Measurements from ENCODE around the gene ANKRD2. TPM values are rescaled to one million over a fixed set of nuclear protein-coding genes. Genes with fewer than 3 reads are reported as not detected.
"Not testable (repeated sequence)": the region's sequence is repeated elsewhere in the genome, so short reads cannot be mapped to it uniquely, and the experiment has no call there.

ANKRD2 gene
- total RNA-seq, 1 experiment from 2014 or later: not detected

DNA sequence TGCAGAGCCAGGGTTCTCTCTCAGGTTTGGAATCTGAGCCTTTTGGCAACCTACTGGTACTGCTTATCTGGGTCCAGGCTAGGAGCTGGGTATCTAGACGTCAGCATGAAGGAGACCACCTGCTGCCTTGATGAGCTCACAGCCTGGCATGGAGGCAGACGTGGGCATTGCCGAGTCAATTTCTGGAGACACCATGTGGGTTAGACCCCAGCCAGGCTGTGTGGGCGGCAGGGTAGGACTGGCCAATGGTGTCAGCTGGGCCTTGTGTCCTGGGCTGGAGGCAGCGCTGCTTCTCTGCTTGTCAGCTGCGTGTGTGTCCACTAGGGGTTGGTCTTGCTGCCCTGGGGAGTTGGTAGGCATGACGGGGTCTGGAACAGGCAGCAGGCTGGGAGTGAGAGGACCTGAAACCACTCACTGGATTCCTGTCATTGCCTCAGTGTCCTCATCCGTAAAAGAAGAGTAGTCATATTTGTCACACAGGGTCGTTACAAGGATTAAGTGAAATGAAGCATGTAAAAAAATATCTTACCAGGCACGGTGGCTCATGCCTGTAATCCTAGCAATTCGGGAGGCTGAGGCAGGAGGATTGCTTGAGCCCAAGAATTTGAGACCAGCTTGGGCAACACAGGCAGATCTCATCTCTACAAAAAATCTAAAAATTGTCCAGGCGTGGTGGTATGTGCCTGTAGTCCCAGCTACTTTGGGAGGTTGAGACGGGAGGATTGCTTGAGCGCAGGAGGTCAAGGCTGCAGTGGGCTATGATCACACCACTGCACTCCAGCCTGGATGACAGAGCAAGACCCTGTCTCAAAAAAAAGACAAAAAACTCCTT, 31.7 kb upstream of the ANKRD2 start:
- Histone ChIP-seq H3K36me3 (no peaks in the 10 kb centered on the region), H3K9me3 (no peaks in the 10 kb centered on the region), H3K27me3 (no peaks in the 10 kb centered on the region), H3K4me3 (no peak overlapping the region)
- DNase-seq: peak; percentile 94

DNA sequence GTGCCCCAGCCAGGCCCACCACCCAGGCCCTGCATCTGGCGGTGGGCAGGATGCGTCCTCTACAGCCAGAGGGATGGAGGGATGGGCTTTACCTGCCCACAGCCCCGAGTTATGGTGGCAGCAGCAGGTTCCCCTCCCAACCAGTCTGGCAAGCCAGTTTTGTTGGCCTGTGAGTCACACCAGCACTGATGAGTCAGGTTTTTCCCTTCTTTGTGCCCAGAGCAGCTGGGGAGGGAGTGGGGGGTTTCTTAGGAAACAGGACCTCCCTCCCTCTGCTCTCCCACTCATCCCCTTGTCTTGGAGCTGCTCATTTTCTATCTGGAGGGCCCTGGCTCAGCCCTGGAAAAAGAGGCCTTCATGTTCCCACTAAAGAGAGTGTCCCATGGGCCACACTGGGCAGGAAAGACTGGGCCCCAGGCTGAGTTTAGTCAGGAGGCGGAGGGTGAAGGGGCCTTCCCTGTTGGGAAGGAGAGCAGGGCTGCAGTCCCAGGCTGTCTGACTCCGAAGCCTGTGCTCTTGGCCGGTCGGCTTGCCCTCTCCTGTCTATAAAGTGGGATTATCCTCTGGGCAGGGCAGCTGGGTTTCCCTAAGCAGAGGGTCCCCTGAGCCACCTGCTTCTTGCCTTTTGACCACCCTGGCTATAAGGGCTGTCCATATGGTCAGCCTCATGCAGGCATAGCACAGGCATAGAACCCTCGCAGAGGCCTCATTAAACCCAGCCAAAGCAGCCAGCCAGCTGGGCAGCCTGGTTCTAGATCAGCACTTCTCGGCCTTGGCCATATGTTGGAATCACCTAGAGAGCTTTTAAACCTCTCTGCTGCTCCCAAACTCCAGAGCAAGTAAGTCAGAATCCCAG, 30.2 kb upstream of the ANKRD2 start:
- H3K36me3 ChIP-seq: no peaks in the 10 kb centered on the region
- H3K27me3 ChIP-seq: no peaks in the 10 kb centered on the region
- no peaks in the 10 kb centered on the region for H3K9me3 ChIP-seq
- H3K4me3 ChIP-seq: peak overlapping the region; percentile 19; the same call in 1 of the 2 replicates
- DNase-seq: peak; percentile 91

DNA sequence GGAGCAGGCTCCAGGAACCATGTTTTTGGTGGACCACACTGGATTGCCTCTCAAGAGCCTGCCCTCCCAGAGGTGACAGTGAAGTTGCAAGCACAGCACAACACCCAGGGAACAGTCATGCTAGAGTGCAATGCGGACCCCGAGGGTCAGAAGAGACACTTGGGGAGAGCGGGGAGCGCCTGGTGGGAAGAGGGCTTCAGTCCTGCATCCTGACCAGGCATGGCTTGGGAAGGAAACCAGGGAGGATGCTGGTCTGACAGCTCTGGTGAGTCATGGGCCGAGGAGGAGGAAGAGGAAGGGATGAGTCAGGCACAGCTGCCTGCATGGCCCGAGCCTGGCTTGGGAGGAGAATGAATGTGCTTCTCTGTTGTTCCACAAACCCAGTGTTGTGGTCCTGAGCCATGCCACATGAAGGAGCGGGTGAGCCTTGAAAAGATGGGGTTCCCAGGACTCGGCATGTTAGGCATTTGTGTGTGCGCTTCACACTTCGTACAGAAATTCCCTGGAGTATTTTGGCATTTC, 29.5 kb upstream of the ANKRD2 start:
- no peaks in the 10 kb centered on the region for H3K36me3 ChIP-seq
- peak; percentile 97 for DNase-seq
- H3K27me3 ChIP-seq: no peaks in the 10 kb centered on the region
- H3K4me3 ChIP-seq: no peak overlapping the region
- no peaks in the 10 kb centered on the region for H3K9me3 ChIP-seq

DNA sequence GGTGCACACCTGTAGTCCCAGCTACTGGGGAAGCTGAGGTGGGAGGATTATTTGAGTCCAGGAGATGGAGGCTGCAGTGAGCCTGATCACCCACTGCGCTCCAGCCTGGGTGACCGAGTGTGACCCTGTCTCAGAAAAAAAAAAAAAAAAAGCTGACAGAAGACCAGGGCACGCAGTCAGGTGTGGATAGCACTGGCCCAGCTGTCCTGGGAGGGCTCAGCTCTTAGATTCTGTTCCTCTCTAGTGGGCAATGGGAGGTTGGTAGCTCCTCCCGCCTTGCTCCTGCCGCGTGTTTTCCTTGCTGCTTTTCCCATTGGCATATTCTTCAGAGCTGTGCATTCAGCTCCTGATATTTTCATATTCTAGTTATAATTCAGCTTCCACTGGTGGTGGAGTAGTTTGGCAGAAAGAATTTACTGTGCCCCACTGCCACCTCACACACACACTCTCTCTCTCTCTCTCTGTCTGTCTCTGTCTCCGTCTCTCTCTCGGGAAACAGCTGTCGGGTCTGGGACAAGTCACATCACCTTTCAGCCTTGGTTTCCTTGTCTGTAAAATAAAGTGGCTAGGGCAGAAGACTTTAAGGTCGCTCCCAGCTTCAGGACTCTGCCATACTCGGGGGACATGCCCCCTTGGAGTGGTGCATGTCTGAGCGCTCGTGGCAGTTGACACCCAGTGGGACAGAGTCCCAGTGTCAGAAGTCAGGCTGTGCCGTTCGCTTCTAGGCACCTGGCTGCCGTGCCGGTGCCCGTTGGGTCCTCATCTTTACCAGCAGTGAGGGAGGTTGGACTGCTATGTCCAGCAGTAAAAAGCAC, 25.9 kb upstream of the ANKRD2 start:
- no peak for DNase-seq
- Histone ChIP-seq H3K36me3 (no peaks in the 10 kb centered on the region), H3K9me3 (no peaks in the 10 kb centered on the region), H3K27me3 (no peaks in the 10 kb centered on the region), H3K4me3 (no peak overlapping the region)

DNA sequence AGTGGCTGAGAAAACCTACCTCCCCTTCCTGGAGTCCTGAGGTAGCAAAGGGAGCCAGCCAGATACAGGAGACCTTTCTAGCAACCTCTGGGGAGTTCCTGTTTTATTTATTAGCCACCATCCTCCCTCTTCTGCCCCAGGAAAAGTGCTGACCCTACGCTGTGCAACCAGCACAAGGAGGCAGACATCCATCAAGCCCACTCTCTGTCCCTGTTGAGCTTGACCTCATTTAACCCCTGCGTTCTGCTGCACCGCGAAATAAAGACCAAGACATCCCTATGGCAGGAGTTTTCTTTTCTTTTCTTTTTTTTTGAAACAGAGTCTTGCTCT, 25.3 kb upstream of the ANKRD2 start:
- Histone ChIP-seq H3K36me3 (no peaks in the 10 kb centered on the region), H3K27me3 (no peaks in the 10 kb centered on the region), H3K9me3 (no peaks in the 10 kb centered on the region), H3K4me3 (no peak overlapping the region)
- DNase-seq: no peak

DNA sequence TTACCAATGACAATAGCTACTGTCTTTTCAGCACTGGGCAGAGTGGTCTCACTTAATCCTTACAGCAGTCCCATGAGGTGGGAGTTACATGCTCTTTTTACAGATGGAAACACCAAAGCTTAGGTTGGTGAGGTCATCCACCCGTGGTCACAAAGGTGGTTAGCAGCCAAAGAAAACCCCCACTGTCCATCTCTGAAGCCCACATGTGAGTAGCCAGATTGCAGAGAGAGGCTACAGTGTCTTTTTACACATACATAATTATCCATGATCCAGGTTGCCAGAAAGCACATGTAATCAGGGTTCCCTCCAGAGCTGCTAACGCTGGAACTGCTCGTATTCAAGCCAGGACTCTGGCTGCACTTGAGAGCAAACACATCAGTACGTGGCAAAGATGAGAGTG, 24.6 kb upstream of the ANKRD2 start:
- Histone ChIP-seq H3K36me3 (no peaks in the 10 kb centered on the region), H3K9me3 (no peaks in the 10 kb centered on the region), H3K4me3 (no peak overlapping the region), H3K27me3 (no peaks in the 10 kb centered on the region)
- no peak for DNase-seq

DNA sequence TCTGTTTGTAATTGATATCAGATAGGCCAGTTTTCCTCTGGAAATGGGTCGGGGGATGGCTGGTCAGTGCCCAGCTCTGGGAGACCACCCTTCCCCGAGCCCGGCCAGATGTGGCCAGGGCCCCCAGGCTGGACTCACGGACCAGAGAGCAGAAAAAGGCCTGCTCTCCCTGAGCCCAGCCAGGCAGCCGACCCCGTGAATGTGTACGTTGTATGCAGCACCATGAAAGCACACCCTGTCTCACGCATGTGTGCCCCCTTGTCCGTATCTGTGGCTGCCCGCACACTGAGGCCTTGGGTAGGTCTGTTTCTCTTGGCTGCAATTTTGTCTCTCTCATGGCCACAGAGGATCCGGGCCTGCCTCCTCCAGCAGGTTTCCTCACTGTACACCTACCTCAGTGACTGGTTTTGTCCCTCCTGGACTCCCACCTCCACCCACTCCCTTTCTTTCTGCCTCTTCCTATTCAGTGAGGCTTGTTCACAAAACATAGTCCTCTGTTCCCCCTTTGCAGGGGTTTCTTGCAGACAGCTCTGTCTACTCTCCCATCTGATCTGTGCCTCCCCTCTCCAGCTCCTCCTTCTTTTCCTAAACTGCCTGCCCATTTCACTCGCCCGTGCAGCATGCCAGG, 23.6 kb upstream of the ANKRD2 start:
- no peaks in the 10 kb centered on the region for H3K27me3 ChIP-seq
- no peaks in the 10 kb centered on the region for H3K36me3 ChIP-seq
- DNase-seq: no peak
- no peak overlapping the region for H3K4me3 ChIP-seq
- no peaks in the 10 kb centered on the region for H3K9me3 ChIP-seq

DNA sequence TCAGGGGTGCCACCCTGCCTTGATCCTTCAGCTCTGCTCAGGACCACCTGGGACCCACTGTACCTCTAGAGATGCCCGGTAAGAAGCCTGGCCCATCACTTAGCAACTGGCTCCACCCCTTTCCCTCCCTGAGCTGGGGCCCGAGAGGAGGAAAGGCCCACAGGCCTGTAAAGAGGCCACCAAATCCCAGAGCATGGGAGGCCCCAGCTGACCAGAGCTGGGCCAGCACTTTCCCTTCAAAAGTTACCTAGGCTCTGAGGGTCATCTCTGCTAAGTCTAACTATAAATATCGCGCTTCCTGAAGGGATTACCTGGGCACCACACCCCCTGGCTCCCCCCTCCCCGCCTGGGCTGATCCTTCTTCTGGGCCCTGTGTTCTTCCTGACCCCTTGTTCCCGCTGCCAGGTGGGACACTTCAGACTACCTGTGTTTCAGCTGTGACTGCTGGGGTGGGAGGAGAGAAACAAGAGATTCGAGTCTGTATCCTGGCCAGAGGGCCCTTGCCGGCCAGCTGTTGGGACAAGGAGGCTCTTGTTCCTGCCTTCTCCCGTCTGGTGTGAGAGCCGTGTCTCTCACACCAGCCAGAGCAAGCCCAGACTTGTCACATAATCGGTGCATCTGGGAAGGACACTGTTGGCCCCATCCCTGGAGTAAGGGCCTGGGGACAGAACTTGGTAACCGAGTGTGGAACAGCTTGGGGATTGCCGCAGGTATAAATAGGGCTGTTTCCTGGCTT, 22.8 kb upstream of the ANKRD2 start:
- Histone ChIP-seq H3K36me3 (no peaks in the 10 kb centered on the region), H3K9me3 (no peaks in the 10 kb centered on the region), H3K27me3 (no peaks in the 10 kb centered on the region), H3K4me3 (no peak overlapping the region)
- no peak for DNase-seq

DNA sequence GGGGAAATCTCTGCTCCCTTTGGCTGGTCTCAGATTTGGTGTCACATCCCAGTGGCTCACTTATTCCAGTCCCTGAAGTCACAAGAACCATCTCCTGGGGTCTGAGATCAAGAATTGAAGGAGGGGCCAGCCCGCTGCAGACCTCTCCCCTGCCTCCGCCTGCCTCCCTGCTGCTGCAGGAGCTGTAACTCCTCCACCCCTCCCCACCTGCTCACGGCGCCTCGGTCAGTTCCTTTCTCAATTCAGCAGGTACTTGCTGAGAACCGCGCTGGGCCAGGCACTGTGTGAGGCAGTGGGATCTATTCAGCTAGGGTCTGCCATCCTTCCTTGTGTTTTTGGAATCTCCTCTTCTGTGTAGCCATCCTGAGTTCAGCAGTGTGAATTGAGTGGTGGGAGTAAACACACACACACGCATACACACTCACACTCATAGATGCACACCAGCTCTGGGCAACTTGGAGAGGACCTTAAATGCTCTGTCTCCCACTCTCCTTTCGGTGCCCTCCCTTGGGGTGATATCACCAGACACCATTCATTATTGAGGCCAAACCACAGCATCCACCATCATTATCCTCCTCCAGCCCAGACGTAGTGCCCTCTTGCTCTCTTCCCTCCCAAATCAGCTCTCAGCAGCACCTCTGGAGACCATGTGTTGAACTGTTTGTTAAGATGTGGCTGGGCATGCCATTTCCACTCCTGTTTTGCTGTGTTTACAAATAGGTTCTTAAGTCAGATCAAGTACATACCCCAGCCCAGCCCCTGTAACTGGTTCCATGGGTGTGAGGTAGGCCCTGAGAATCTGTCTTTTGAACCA, 22.0 kb upstream of the ANKRD2 start:
- no peaks in the 10 kb centered on the region for H3K36me3 ChIP-seq
- H3K9me3 ChIP-seq: no peaks in the 10 kb centered on the region
- no peak overlapping the region for H3K4me3 ChIP-seq
- DNase-seq: no peak
- no peaks in the 10 kb centered on the region for H3K27me3 ChIP-seq

DNA sequence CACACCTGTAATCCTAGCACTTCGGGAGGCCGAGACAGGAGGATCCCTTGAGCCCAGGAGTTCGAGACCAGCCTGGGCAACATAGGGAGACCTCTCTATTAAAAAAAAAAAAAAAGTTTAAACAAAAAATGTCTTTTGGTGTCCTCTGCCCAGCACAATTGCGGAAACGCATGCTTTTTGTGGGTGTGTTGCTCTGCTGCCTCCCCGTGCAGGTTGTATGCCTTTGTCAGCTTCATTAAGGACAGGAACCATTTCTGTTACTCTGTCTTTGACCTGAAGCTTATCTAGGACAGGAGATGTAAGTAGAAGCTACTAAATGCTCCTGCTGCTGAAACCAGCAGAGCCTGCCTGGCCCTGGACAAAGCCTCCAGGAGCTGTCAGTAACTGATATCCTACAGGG, 21.3 kb upstream of the ANKRD2 start:
- Histone ChIP-seq H3K27me3 (no peaks in the 10 kb centered on the region), H3K9me3 (no peaks in the 10 kb centered on the region), H3K4me3 (no peak overlapping the region), H3K36me3 (no peaks in the 10 kb centered on the region)
- no peak for DNase-seq

DNA sequence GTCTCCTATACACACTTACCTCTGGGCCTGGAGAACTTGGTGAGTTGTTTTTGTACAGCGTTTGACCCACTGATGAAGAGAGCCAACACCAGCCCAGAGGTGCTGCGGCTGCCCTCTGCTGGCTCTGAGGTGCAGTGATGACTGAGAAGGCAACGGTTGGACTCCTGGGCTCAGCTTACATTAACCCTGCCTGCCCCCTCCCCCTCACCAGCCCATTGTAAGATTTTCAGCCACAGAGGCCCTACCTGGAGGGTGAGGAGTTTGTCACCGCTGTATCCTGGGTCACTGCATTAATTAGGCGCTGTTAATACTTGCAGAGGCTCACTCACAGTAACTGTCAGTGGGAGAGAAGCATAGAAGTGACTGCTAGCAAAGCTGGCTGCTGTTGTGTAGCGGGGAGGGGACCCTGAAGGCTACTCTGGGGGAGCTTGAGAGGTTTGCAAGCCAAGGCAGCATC, 19.0 kb upstream of the ANKRD2 start:
- no peaks in the 10 kb centered on the region for H3K9me3 ChIP-seq
- no peak overlapping the region for H3K4me3 ChIP-seq
- no peaks in the 10 kb centered on the region for H3K36me3 ChIP-seq
- H3K27me3 ChIP-seq: no peaks in the 10 kb centered on the region
- DNase-seq: peak; percentile 67

DNA sequence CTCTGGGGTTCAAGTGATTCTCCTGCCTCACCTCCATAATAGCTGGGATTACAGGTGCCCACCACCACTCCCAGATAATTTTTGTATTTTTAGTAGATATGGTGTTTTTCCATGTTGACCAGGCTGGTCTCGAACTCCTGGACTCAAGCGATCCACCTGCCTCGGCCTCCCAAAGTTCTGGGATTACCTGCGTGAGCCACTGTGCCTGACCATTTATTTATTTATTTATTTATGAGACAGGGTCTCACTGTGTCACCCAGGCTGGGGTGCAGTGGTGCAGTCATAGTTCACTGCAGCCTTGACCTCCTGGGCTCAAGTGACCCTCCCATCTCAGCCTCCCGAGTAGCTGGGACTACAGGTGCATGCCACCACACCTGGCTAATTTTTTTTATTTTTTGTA, 18.2 kb upstream of the ANKRD2 start:
- not testable (repeated sequence) for H3K4me3 ChIP-seq, H3K27me3 ChIP-seq, H3K36me3 ChIP-seq, H3K9me3 ChIP-seq, DNase-seq

DNA sequence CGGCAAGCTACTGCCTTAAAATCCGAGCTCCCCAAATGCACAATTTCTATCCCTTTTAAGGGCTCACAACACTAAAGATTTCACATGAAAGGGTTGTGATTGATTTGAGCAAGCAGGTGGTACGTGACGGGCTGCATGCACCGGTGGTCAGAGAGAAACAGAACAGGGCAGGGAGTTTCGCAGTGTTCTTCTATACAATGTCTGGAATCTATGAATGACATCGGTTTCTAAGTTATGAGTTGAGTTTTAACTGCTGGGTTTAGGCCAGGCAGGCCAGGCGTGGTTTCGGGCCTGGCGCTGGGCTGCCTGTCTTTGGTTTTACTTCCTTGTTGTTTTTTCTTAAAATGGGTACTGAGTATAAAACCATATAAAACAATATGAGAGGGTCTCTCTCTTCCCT, 17.0 kb upstream of the ANKRD2 start:
- not testable (repeated sequence) for H3K9me3 ChIP-seq, H3K27me3 ChIP-seq, H3K4me3 ChIP-seq, H3K36me3 ChIP-seq, DNase-seq

DNA sequence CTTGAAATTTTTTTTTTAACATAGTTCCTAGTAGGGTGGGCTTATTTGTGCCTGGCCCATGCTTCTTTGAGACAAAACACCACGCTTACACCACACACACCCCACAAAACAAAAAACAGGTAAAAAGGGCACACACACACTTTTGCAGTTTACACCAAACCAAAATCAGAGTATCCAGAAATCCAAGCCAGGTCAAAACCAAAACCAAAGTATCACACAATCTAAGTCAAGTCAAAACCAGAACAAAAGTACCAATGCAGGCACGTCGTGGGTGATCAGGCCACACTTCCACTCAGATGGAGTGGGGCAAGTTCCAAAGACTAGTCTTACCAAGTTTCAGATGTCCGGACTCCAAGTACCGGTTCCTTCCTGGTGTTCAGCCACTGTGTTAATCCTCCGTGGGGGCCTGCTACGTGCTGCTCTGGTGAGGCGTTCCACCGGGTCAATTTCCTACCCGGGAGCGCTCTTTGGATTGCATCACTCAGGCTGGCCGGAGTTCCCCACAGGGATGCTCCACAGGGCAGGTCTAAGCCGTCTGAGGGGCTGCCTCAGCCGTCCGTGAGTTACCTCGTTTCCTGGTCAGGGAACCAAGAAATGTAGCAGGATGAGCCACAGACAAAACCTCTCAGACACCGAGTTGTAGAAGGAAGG, 11.7 kb upstream of the ANKRD2 start:
- peak; percentile 47 for DNase-seq
- H3K9me3 ChIP-seq, H3K27me3 ChIP-seq, H3K36me3 ChIP-seq: not testable (repeated sequence)
- H3K4me3 ChIP-seq: peak overlapping the region; percentile 23; the same call in 1 of the 2 replicates
